Liver (tissue), 9 donors: ENCODE measurements around the gene IL36G. TPM values are rescaled to one million over a fixed set of nuclear protein-coding genes. Genes with fewer than 3 reads are reported as not detected.

Source experiments
- DNase-seq: peaks from one replicate; pipeline ENCODE4 v3.0.0-alpha.2; 2017; ENCODE audit warnings: low spot score
- H3K27ac ChIP-seq, 2 donors: one replicate each; pipeline ENCODE4 v1.7.0; 2013; ENCODE audit warnings: inconsistent platforms in 2 of 2, low read length in 2 of 2, control low read depth in 1 of 2, low read depth in 1 of 2, mild to moderate bottlenecking in 1 of 2
- H3K27me3 ChIP-seq, 4 donors: one replicate each; pipeline versions ENCODE4 v1.6.1 to v1.7.0; 2013; ENCODE audit warnings: low read length in 3 of 4, inconsistent platforms in 1 of 4, mild to moderate bottlenecking in 1 of 4, moderate library complexity in 1 of 4; ENCODE audit not compliant: control insufficient read depth in 4 of 4, insufficient read depth in 4 of 4
- H3K36me3 ChIP-seq, 4 donors: one replicate each; pipeline versions ENCODE4 v1.6.1 to v1.7.0; 2013; ENCODE audit warnings: low read length in 3 of 4, mild to moderate bottlenecking in 3 of 4, low read depth in 1 of 4, moderate library complexity in 1 of 4; ENCODE audit not compliant: control insufficient read depth in 4 of 4, insufficient read depth in 3 of 4
- H3K4me1 ChIP-seq, 4 donors: one replicate each; pipeline versions ENCODE4 v1.6.1 to v1.7.0; 2013; ENCODE audit warnings: low read length in 3 of 4, mild to moderate bottlenecking in 3 of 4, moderate library complexity in 1 of 4; ENCODE audit not compliant: control insufficient read depth in 4 of 4, insufficient read depth in 4 of 4
- H3K4me3 ChIP-seq, 3 donors: one replicate each; pipeline versions ENCODE4 v1.6.1 to v1.7.0; 2013; ENCODE audit warnings: low read length in 3 of 3, control low read depth in 1 of 3, low read depth in 1 of 3, mild to moderate bottlenecking in 1 of 3
- H3K9ac ChIP-seq, 2 donors: one replicate each; pipeline ENCODE4 v1.7.0; 2013; ENCODE audit warnings: low read length in 2 of 2, mild to moderate bottlenecking in 2 of 2, moderate library complexity in 2 of 2, control low read depth in 1 of 2, low read depth in 1 of 2
- H3K9me3 ChIP-seq, 4 donors: one replicate each; pipeline versions ENCODE4 v1.6.1 to v1.7.0; 2013; ENCODE audit warnings: low read length in 3 of 4; ENCODE audit not compliant: control insufficient read depth in 4 of 4
- ATF3 ChIP-seq: IDR thresholded peaks from 2 replicates; pipeline ENCODE4 v1.6.1; 2016; ENCODE audit warnings: antibody characterized with exemption
- HNF4G ChIP-seq: IDR thresholded peaks from 2 replicates; pipeline ENCODE4 v1.6.1; 2016; ENCODE audit warnings: antibody characterized with exemption
- MAX ChIP-seq: IDR thresholded peaks from 2 replicates; pipeline ENCODE4 v1.6.1; 2016; ENCODE audit warnings: antibody characterized with exemption
- REST ChIP-seq: IDR thresholded peaks from 2 replicates; pipeline ENCODE4 v1.6.1; 2016; ENCODE audit warnings: antibody characterized with exemption, mild to moderate bottlenecking
- WGBS: extraction: QIAGEN DNeasy Blood & Tissue Kit; methylation state at CpG from one replicate; pipeline ENCODE4 v1.1.7; 2013; 5-methylcytosine and 5-hydroxymethylcytosine counted together
- polyA plus RNA-seq, 2 donors: library from polyadenylated mRNA; stranded (reverse) in 1 of 2; unstranded in 1 of 2; fragments of 200-250 nt in 1 of 2; fragments of >200 nt in 1 of 2; fragmentation: Nextera tagmentation in 1 of 2; extraction: Ambion mirVana in 1 of 2; gene quantifications; one replicate each; pipeline versions ENCODE4 v1.2.1 to v1.2.3, GENCODE V29; 2013 to 2015
- total RNA-seq, 2 donors: library from RNA; depleted of rRNA; stranded (reverse); fragments of >200 nt; gene quantifications; one replicate each; pipeline ENCODE4 v1.2.3, GENCODE V29; 2014
- donor health status: healthy.
- donor health status: healthy.
- donor health status: healthy.
- donor health status: healthy.
- donor health status: healthy.

Gene IL36G
- total and polyA plus RNA-seq, 4 donors: not detected

- Histone ChIP-seq H3K9ac (no peak overlapping the region), H3K36me3 (no peaks in the 10 kb centered on the region), H3K27ac (no peak overlapping the region), H3K27me3 (no peaks in the 10 kb centered on the region), H3K4me3 (no peak overlapping the region), H3K9me3 (no peaks in the 10 kb centered on the region), H3K4me1 (peaks cover 0 to 4% (median 2%) of the 10 kb centered on the region in 4 donors)
- TF ChIP-seq MAX: no peak
- TF ChIP-seq ATF3: peak; percentile 10
- no peak for TF ChIP-seq HNF4G
- WGBS: 72% methylated on average over 14 of the region's 14 CpGs
- no peak for DNase-seq
Observed at GRCh38 chr2:112959109-112959812, 18.5 kb upstream of the IL36G start.

- peaks cover 0 to 4% (median 2%) of the 10 kb centered on the region in 4 donors for H3K4me1 ChIP-seq
- TF ChIP-seq ATF3 (no peak), REST (no peak)
Observed at GRCh38 chr2:112960230-112960825, 17.5 kb upstream of the IL36G start.

GRCh38 chr2:112962308-112963175 is 15.3 kb upstream of the IL36G start:
- Histone ChIP-seq H3K36me3 (no peaks in the 10 kb centered on the region), H3K9me3 (no peaks in the 10 kb centered on the region), H3K27me3 (no peaks in the 10 kb centered on the region), H3K4me3 (no peak overlapping the region), H3K9ac (no peak overlapping the region), H3K4me1 (peaks cover 0 to 4% (median 2%) of the 10 kb centered on the region in 4 donors), H3K27ac (no peak overlapping the region)
- no peak for TF ChIP-seq REST
- no peak for TF ChIP-seq MAX
- no peak for TF ChIP-seq ATF3
- WGBS: 77% methylated on average over 3 of the region's 3 CpGs
- no peak for DNase-seq

More at GRCh38 chr2:112960230-112960825, 17.5 kb upstream of the IL36G start:
- no peak for DNase-seq
- Histone ChIP-seq H3K36me3 (no peaks in the 10 kb centered on the region), H3K27me3 (no peaks in the 10 kb centered on the region), H3K4me3 (no peak overlapping the region), H3K27ac (no peak overlapping the region), H3K9me3 (no peaks in the 10 kb centered on the region), H3K9ac (no peak overlapping the region)
- WGBS: 74% methylated on average over 2 of the region's 2 CpGs
